ENCODE measurements around the gene WDR48.

Gene WDR48

GRCh38 chr3:39099738-39100499 lies 48.1 kb downstream of the WDR48 start:
- H3K4me3 ChIP-seq (replicated peaks in 1 of 2; ENCODE audit: low read depth in 2 of 2, low read length in 2 of 2), result no peak overlapping the region
- no peak for TF ChIP-seq CTCF (IDR thresholded peaks at IDR 0.05; ENCODE audit: low read depth, low read length)
- no peak for DNase-seq (ENCODE audit: low read depth in 2 of 2)

- no peak overlapping the region for H3K4me3 ChIP-seq (replicated peaks in 1 of 2; ENCODE audit: low read depth in 2 of 2, low read length in 2 of 2)
- TF ChIP-seq CTCF (IDR thresholded peaks at IDR 0.05; ENCODE audit: low read depth, low read length), result no peak
- DNase-seq (ENCODE audit: low read depth in 2 of 2), result no peak
Measured at GRCh38 chr3:39100500-39100886, 48.7 kb downstream of the WDR48 start.

- peak; percentile 51 to 57 for DNase-seq (ENCODE audit: low read depth in 2 of 2)
- H3K4me3 ChIP-seq (replicated peaks in 1 of 2; ENCODE audit: low read depth in 2 of 2, low read length in 2 of 2), result no peak overlapping the region
- TF ChIP-seq CTCF (IDR thresholded peaks at IDR 0.05; ENCODE audit: low read depth, low read length), result peak; percentile 71
Measured at GRCh38 chr3:39101022-39101689, 49.3 kb downstream of the WDR48 start.

- H3K4me3 ChIP-seq (replicated peaks in 1 of 2; ENCODE audit: low read depth in 2 of 2, low read length in 2 of 2), result no peak overlapping the region
- no peak for TF ChIP-seq CTCF (IDR thresholded peaks at IDR 0.05; ENCODE audit: low read depth, low read length)
- DNase-seq (ENCODE audit: low read depth in 2 of 2), result no peak
Measured at GRCh38 chr3:39102504-39103323, 50.9 kb downstream of the WDR48 start.

GRCh38 chr3:39103324-39103693 lies 51.5 kb downstream of the WDR48 start:
- peak; percentile 7 for TF ChIP-seq CTCF (IDR thresholded peaks at IDR 0.05; ENCODE audit: low read depth, low read length)
- no peak for DNase-seq (ENCODE audit: low read depth in 2 of 2)
- H3K4me3 ChIP-seq (replicated peaks in 1 of 2; ENCODE audit: low read depth in 2 of 2, low read length in 2 of 2), result no peak overlapping the region

GRCh38 chr3:39103791-39104552 lies 52.2 kb downstream of the WDR48 start:
- no peak for TF ChIP-seq CTCF (IDR thresholded peaks at IDR 0.05; ENCODE audit: low read depth, low read length)

More at GRCh38 chr3:39103791-39104552, 52.2 kb downstream of the WDR48 start:
- DNase-seq (ENCODE audit: low read depth in 2 of 2), result no peak
- H3K4me3 ChIP-seq (replicated peaks in 1 of 2; ENCODE audit: low read depth in 2 of 2, low read length in 2 of 2), result no peak overlapping the region

Measured in cardiac fibroblast (primary cell).